K562 treated with DMSO at 1 percent for 4 hours (cell line): ENCODE results near the gene PIM3. TPM values are rescaled to one million over a fixed set of nuclear protein-coding genes. Genes with fewer than 3 reads are reported as not detected.

ENCODE experiments used
- total RNA-seq: library from RNA; unstranded; fragments of 300-600 nt; gene quantifications from 2 replicates; pipeline ENCODE4 v1.2.3, GENCODE V29; 2022; ENCODE audit not compliant: insufficient read depth

Gene PIM3
- total RNA-seq, result 84.8 and 88.5 TPM in 2 replicates

DNA sequence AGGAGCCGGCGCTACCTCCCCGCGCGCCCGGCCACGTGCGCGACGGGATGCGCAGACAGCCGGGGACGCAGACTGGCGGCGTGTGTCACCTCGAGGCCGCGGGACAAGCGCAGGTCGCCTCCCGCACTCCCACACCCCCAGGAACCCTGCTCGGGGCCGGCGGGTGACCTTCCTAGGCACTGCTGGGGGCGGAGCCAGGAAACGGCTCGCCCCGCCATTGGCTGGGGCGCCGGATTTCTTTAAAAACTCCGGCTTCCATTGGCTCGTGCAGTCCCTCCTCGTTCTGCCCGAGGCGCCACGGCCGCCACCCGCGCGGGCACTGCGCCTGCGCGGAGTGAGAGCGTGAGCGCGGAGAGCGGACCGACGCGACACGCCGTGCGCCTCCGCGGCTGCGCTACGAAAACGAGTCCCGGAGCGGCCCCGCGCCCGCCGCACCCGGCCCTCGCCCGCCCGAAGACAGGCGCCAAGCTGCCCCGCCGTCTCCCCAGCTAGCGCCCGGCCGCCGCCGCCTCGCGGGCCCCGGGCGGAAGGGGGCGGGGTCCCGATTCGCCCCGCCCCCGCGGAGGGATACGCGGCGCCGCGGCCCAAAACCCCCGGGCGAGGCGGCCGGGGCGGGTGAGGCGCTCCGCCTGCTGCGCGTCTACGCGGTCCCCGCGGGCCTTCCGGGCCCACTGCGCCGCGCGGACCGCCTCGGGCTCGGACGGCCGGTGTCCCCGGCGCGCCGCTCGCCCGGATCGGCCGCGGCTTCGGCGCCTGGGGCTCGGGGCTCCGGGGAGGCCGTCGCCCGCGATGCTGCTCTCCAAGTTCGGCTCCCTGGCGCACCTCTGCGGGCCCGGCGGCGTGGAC, at the start of gene PIM3:
Gene PIM3, plus strand, starts transcription at position 614 of the 846 bp plus-strand sequence. Its CDS starts 176 bp downstream, at position 790.

DNA sequence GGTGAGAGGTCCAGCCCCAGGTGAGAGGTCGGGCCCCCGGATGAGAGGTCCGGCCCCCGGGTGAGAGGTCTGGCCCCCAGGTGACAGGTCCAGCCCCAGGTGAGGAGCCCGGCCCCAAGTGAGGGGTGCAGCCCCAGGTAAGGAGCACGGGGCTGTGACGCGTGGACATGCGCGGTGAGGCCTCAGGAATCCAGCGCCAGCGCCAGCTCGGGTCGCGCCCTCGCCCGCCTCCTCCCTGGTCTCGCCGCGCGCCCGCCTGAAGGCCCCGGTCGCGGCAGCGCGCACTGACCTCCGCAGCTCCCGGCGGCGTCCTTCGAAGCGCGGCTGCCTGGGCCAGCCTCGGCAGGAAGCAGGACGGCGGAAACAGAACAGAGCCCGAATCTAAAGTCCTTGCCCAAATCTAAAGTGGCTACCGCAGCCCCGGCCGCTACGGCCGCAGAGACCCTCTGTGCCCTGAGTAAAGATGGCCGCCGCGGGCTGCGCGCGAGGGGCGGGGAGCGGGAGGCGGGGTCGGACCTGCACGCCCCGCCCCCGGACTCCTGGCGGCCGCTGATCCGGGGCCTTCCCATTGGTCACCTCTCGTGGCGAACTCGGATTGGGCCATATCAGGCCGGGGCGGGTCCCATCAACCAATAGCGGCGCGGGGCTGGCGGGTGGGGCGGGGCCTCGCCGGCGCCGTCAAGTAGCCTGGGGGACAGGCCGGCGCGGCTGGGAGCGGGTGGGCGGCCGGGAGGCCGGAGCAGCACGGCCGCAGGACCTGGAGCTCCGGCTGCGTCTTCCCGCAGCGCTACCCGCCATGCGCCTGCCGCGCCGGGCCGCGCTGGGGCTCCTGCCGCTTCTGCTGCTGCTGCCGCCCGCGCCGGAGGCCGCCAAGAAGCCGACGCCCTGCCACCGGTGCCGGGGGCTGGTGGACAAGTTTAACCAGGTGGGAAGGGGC, 42.3 kb upstream of the PIM3 start, which contains the start of the genes ALG12 and CRELD2:
Gene ALG12, minus strand, starts transcription at position 465 of the 937 bp plus-strand sequence. CDS start 4,673 bp downstream, outside the sequence.
Gene CRELD2, plus strand, starts transcription at position 661 of the 937 bp plus-strand sequence. Its CDS starts 136 bp downstream, at position 797.

DNA sequence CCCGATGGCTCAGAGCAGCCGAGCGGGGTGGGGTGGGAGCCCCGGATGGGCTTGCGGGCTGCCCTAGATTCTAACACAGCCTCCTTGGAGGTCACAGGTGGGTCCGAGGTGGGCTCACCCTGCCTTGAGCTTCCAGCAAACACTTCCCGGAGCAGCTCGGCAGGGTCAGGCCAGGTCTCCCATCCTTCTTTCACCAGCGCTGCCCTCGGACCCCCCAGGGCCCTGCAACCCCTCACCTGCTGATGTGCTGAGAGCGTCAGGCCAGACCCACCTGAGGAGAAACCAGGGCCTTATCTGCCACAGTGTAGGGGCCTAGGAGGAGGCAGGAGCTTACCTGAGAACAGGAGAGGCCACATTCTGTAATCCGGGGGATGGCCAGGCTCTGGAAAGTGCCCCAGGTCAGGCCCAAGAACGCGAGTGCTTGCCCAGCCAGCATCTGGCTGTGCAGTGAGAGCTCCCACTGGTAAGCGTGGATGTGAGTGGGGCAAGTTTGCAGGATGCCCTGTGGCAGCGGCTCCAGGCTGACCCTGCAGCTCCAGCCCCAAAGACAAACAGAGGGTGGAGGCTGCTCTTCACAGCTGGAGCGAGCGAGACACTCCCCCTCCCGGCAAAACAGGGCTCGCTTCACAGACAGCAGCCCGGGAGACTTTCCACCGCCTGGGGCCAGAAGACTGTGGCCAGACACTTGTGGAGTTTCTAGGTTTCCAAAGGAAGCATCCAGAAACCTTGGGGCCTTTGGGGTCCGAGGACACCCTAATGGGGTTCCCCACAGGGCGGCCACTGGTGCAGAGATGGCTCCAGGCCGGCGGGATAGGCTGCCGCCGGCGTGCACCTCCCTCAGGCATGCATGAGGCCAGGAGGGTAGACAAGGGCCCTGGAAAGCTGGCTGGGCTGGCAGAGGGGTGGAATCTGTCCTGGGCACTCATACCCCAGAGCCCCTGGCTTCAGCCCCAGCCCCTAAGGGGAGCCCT, 51.9 kb downstream of the PIM3 start, which contains the start of gene IL17REL:
Gene IL17REL, minus strand, starts transcription at position 555 of the 971 bp plus-strand sequence. Its CDS starts 119 bp downstream, at position 436.

Other genes with a start within 250 kb of the PIM3 start
- 12.5 and 13.0 TPM in 2 replicates for gene BRD1, start 132.9 kb upstream of the PIM3 start, total RNA-seq
- gene ZBED4, start 106.9 kb upstream of the PIM3 start, total RNA-seq, result 8.3 and 10.0 TPM in 2 replicates
- gene ALG12, start 42.3 kb upstream of the PIM3 start, total RNA-seq, result 9.7 and 13.0 TPM in 2 replicates
- 21.8 and 30.0 TPM in 2 replicates for gene CRELD2, start 42.1 kb upstream of the PIM3 start, total RNA-seq
- not detected in 2 replicates for gene IL17REL, start 52.0 kb downstream of the PIM3 start, total RNA-seq
- not detected in 2 replicates for gene TTLL8, start 97.5 kb downstream of the PIM3 start, total RNA-seq
- 1.5 and 5.6 TPM in 2 replicates for gene MLC1, start 124.7 kb downstream of the PIM3 start, total RNA-seq
- gene MOV10L1, start 129.2 kb downstream of the PIM3 start, total RNA-seq, result 0.66 and 0.81 TPM in 2 replicates
- gene PANX2, start 210.0 kb downstream of the PIM3 start, total RNA-seq, result 24.4 and 28.0 TPM in 2 replicates
- gene TRABD, start 225.1 kb downstream of the PIM3 start, total RNA-seq, result 54.3 and 67.9 TPM in 2 replicates
- 19.9 and 32.2 TPM in 2 replicates for gene SELENOO, start 240.2 kb downstream of the PIM3 start, total RNA-seq